ENCODE data around the gene FAM219B. TPM values are rescaled to one million over a fixed set of nuclear protein-coding genes. Genes with fewer than 3 reads are reported as not detected.
A peak's percentile ranks its signal among the peaks of the same experiment; 100 is the strongest.

The FAM219B gene
- total and polyA plus RNA-seq, 8 donors = 18.2 to 33.8 (median 21.2) TPM

- Histone ChIP-seq H3K9me3 (no peaks in the 10 kb centered on the region), H3K27me3 (no peaks in the 10 kb centered on the region), H3K4me1 (peaks cover 16 to 45% (median 22%) of the 10 kb centered on the region in 3 donors), H3K4me3 (peak overlapping the region; percentile 60 to 73 (median 68)), H3K27ac (peak overlapping the region; percentile 87 to 92 (median 88)), H3K36me3 (no peaks in the 10 kb centered on the region)
- TF ChIP-seq CTCF (IDR thresholded peaks at IDR 0.05) = no peak
- 0 to 1% methylated on average over 11 of the region's 11 CpGs for WGBS, 2 donors
- FAIRE-seq (no peak), ATAC-seq (no peak), DNase-seq (no peak)
- intact Hi-C loops (cut with DNase I) = no loop called here
Observed at GRCh38 chr15:74872702-74873035, 34.0 kb downstream of the FAM219B start.

GRCh38 chr15:74870436-74871215, 36.0 kb downstream of the FAM219B start:
- intact Hi-C loops (cut with DNase I) = no loop called here
- no peak for DNase-seq
- Histone ChIP-seq H3K27ac (peak overlapping the region in 2 of 4 donors; percentile 9 to 31), H3K4me1 (peaks cover 24 to 56% (median 29%) of the 10 kb centered on the region in 3 donors), H3K9me3 (no peaks in the 10 kb centered on the region), H3K36me3 (no peaks in the 10 kb centered on the region), H3K27me3 (no peaks in the 10 kb centered on the region), H3K4me3 (peak overlapping the region in 1 of 4 donors; percentile 0)
- 31 to 34% methylated on average over 6 of the region's 6 CpGs for WGBS, 2 donors
- no peak for TF ChIP-seq CTCF (IDR thresholded peaks at IDR 0.05)
- ATAC-seq = no peak
- FAIRE-seq = no peak

GRCh38 chr15:74869726-74870407, 36.8 kb downstream of the FAM219B start:
- Histone ChIP-seq H3K4me1 (peaks cover 24 to 56% (median 29%) of the 10 kb centered on the region in 3 donors), H3K36me3 (no peaks in the 10 kb centered on the region), H3K9me3 (no peaks in the 10 kb centered on the region), H3K4me3 (peak overlapping the region in 1 of 4 donors; percentile 0), H3K27me3 (no peaks in the 10 kb centered on the region), H3K27ac (peak overlapping the region in 2 of 4 donors; percentile 9 to 31)
- peak in 1 of 6 donors; percentile 66 for DNase-seq
- intact Hi-C loops (cut with DNase I) = no loop called here
- WGBS, 2 donors = 26 to 29% methylated on average over 6 of the region's 6 CpGs
- peak in 2 of 4 donors; percentile 3 to 10 for ATAC-seq
- no peak for TF ChIP-seq CTCF (IDR thresholded peaks at IDR 0.05)
- no peak for FAIRE-seq

- Histone ChIP-seq H3K36me3 (no peaks in the 10 kb centered on the region), H3K27ac (peak overlapping the region in 1 of 4 donors; percentile 30), H3K27me3 (no peaks in the 10 kb centered on the region), H3K9me3 (no peaks in the 10 kb centered on the region), H3K4me1 (peaks cover 24 to 56% (median 29%) of the 10 kb centered on the region in 3 donors), H3K4me3 (no peak overlapping the region)
- no peak for ATAC-seq
- intact Hi-C loops (cut with DNase I) = no loop called here
- TF ChIP-seq CTCF (IDR thresholded peaks at IDR 0.05) = no peak
- no peak for FAIRE-seq
- DNase-seq = no peak
Observed at GRCh38 chr15:74869372-74869725, 37.3 kb downstream of the FAM219B start.

GRCh38 chr15:74868059-74868458, 38.6 kb downstream of the FAM219B start:
- Histone ChIP-seq H3K4me1 (peaks cover 24 to 56% (median 29%) of the 10 kb centered on the region in 3 donors), H3K4me3 (no peak overlapping the region), H3K9me3 (no peaks in the 10 kb centered on the region), H3K27ac (peak overlapping the region in 2 of 4 donors; percentile 25 to 51), H3K27me3 (no peaks in the 10 kb centered on the region), H3K36me3 (no peaks in the 10 kb centered on the region)
- TF ChIP-seq CTCF (IDR thresholded peaks at IDR 0.05) = no peak
- DNase-seq = no peak
- 70 to 76% methylated on average over 6 of the region's 6 CpGs for WGBS, 2 donors
- ATAC-seq = peak in 2 of 4 donors; percentile 3 to 11
- FAIRE-seq = no peak
- intact Hi-C loops (cut with DNase I) = no loop called here
